HEK293T (cell line): Measurements from ENCODE around the gene ANKRD12.

ENCODE experiments used
- CTCF ChIA-PET: fragments of 350-600 bp; formaldehyde crosslinking; extraction: SDS; loops from one replicate; lab custom pipeline; 2021; ENCODE audit warnings: antibody characterized with exemption, inconsistent platforms; lab: Yijun Ruan, JAX
- POLR2A ChIA-PET: fragments of 350-600 bp; formaldehyde crosslinking; extraction: SDS; loops from one replicate; lab custom pipeline; 2020; ENCODE audit warnings: antibody characterized with exemption, inconsistent platforms; lab: Yijun Ruan, JAX
- DNase-seq: peaks from one replicate; pipeline ENCODE4 v3.0.0; 2012; ENCODE audit warnings: mixed read lengths; ENCODE audit errors: extremely low spot score
- ARNT ChIP-seq: fragments of 450-650 bp; IDR thresholded peaks from 2 replicates; pipeline ENCODE4 v1.6.1; 2017; ENCODE audit warnings: mild to moderate bottlenecking
- BHLHE40 ChIP-seq: fragments of 450-650 bp; IDR thresholded peaks from 2 replicates; pipeline ENCODE4 v1.6.1; 2016; ENCODE audit warnings: mild to moderate bottlenecking, moderate library complexity, borderline replicate concordance
- CTBP1 ChIP-seq: fragments of 450-650 bp; IDR thresholded peaks from 2 replicates; pipeline ENCODE4 v1.6.1; 2016; ENCODE audit warnings: borderline replicate concordance
- ELF4 ChIP-seq: fragments of 450-650 bp; IDR thresholded peaks from 2 replicates; pipeline ENCODE4 v1.6.1; 2017; ENCODE audit warnings: antibody characterized with exemption
- FOXA1 ChIP-seq: fragments of 450-650 bp; IDR thresholded peaks from 2 replicates; pipeline ENCODE4 v1.6.1; 2016; ENCODE audit warnings: mild to moderate bottlenecking
- FOXK2 ChIP-seq: fragments of 450-650 bp; IDR thresholded peaks from 2 replicates; pipeline ENCODE4 v1.6.1; 2016; ENCODE audit warnings: mild to moderate bottlenecking
- FOXM1 ChIP-seq: fragments of 450-650 bp; IDR thresholded peaks from 2 replicates; pipeline ENCODE4 v1.6.1; 2017; ENCODE audit warnings: mild to moderate bottlenecking, borderline replicate concordance
- HDGF ChIP-seq: fragments of 450-650 bp; IDR thresholded peaks from 2 replicates; pipeline ENCODE4 v1.6.1; 2017; ENCODE audit warnings: antibody characterized with exemption, borderline replicate concordance
- L3MBTL2 ChIP-seq: fragments of 450-650 bp; conservative IDR thresholded peaks from 2 replicates; pipeline ENCODE4 v1.6.1; 2016; ENCODE audit warnings: mild to moderate bottlenecking
- LEF1 ChIP-seq: fragments of 450-650 bp; IDR thresholded peaks from 2 replicates; pipeline ENCODE4 v1.6.1; 2017; ENCODE audit warnings: mild to moderate bottlenecking, borderline replicate concordance
- NFRKB ChIP-seq: fragments of 450-650 bp; IDR thresholded peaks from 2 replicates; pipeline ENCODE4 v1.6.1; 2016; ENCODE audit warnings: mild to moderate bottlenecking, moderate library complexity
- PKNOX1 ChIP-seq: fragments of 450-650 bp; IDR thresholded peaks from 2 replicates; pipeline ENCODE4 v1.6.1; 2016
- SP1 ChIP-seq: fragments of 450-650 bp; IDR thresholded peaks from 2 replicates; pipeline ENCODE4 v1.6.1; 2017
- SUZ12 ChIP-seq: fragments of 450-650 bp; IDR thresholded peaks from 2 replicates; pipeline ENCODE4 v1.6.1; 2016; ENCODE audit warnings: mild to moderate bottlenecking
- TARDBP ChIP-seq: fragments of 450-650 bp; IDR thresholded peaks from 2 replicates; pipeline ENCODE4 v1.6.1; 2016
- ZNF384 ChIP-seq: fragments of 450-650 bp; IDR thresholded peaks from 2 replicates; pipeline ENCODE4 v1.6.1; 2016

ANKRD12 gene

DNA sequence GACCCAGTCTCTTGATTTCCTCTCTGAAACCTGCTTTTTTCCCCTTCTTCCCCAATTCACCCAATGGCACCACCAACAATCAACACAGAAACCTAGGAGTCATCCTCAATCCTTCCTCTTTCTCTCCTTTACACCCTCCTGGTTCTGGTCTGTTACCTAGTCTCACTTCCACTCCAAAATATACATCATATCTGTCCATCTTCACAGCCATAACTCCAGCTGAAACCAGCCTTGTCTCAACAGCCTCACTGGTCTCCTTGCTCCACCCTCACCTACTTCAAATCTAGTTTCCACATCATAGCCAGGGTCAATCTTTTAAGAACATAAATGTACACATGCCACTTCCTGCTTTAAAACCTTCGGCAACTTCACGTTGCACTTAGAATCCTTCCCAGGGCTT lies 186.2 kb downstream of the ANKRD12 start:
- ChIA-PET POLR2A (no interaction called here), CTCF (no interaction called here)
- DNase-seq, result no peak
- TF ChIP-seq ELF4 (no peak), HDGF (no peak), L3MBTL2 (no peak), LEF1 (no peak), FOXK2 (no peak), CTBP1 (no peak), ARNT (no peak), SP1 (no peak), PKNOX1 (no peak), NFRKB (no peak), SUZ12 (no peak), ZNF384 (no peak)

DNA sequence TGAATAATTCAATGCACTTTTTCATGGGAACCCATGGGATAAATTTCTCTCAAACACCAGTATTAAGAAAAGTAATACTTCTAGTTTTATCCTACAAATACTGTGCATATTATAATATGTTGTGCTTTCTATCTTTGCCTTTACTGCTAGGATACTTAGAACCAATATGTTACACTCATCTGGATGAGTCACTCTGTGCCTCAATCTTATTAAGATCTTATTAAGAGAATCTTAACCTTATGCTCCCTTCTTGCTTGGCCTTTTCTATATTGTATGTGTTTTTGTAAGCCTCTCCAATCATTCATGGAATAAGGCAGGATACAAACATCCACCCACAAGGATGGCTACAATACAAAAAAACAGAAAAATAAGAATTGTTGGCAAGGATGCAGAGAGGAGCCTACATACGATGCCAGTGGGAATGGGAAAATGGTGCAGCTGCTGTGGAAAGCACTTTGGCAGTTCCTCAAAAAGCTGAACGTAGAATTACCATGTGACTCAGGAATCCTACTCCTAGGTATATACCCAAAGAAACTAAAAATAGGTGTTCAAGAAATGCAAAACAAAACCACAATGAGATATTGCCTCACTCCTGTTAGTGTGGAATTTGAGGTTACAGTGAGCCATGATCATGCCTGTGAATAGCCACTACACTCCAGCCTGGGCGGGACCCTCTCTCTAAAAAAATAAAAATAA lies 187.3 kb downstream of the ANKRD12 start:
- DNase-seq, result no peak
- ChIA-PET POLR2A (no interaction called here), CTCF (no interaction called here)
- TF ChIP-seq L3MBTL2 (no peak), SUZ12 (no peak), TARDBP (no peak), PKNOX1 (no peak), FOXA1 (no peak), FOXK2 (no peak), FOXM1 (no peak), ZNF384 (no peak), NFRKB (no peak), CTBP1 (no peak), BHLHE40 (no peak), HDGF (no peak)

DNA sequence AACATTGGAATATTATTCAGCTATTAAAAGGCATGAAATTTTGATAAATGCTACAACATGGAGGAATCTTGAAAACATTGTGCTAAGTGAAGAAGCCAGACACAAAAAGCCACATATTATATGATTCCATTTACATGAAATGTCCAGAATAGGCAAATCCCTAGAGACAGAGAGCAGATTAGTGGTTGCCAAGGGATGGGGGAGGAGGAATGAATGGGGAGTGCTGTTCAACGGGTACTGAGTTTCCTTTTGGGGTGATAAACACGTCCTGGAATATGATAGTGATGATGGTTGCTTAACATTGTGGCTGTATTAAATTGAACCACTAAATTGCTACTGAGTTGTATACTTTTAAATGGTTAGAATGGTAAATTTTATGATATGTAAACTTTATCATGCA lies 189.1 kb downstream of the ANKRD12 start:
- no peak for TF ChIP-seq HDGF
- TF ChIP-seq SUZ12, result no peak
- no peak for DNase-seq
- POLR2A ChIA-PET, result no interaction called here
- CTCF ChIA-PET, result no interaction called here

GRCh38 chr18:9328776-9329175 lies 192.2 kb downstream of the ANKRD12 start:
- TF ChIP-seq SP1 (no peak), SUZ12 (no peak), CTBP1 (no peak), LEF1 (no peak), TARDBP (no peak), FOXK2 (no peak), L3MBTL2 (no peak), ARNT (no peak), FOXM1 (no peak), HDGF (no peak), BHLHE40 (no peak), ZNF384 (no peak), ELF4 (no peak), NFRKB (no peak), PKNOX1 (no peak)
- DNase-seq, result no peak
- POLR2A ChIA-PET, result no interaction called here
- CTCF ChIA-PET, result no interaction called here

DNA sequence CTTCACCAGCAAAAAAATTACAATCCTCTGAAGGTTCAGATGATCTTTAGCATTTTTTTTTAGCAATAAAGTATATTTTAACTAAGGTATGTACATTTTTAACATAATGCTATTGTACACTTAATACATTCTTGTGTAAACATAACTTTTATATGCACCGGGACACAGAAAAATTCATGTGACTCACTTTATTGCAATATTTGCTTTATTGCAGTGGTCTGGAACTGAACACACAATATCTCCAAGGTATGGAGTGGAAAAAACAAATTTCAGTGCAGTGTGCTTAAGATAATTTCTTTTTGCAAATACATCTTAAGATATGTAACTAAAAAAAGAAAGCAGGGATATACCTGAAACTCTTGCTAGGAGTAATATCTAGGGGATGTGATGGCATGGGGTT lies 192.9 kb downstream of the ANKRD12 start:
- CTCF ChIA-PET, result no interaction called here
- no peak for DNase-seq
- POLR2A ChIA-PET, result no interaction called here
- TF ChIP-seq ELF4, result no peak
- no peak for TF ChIP-seq TARDBP
- no peak for TF ChIP-seq CTBP1
- no peak for TF ChIP-seq ARNT
- TF ChIP-seq PKNOX1, result no peak
- TF ChIP-seq LEF1, result no peak
- no peak for TF ChIP-seq SP1
- no peak for TF ChIP-seq FOXA1
- TF ChIP-seq L3MBTL2, result no peak
- TF ChIP-seq SUZ12, result no peak
- no peak for TF ChIP-seq BHLHE40
- no peak for TF ChIP-seq NFRKB
- TF ChIP-seq ZNF384, result no peak

DNA sequence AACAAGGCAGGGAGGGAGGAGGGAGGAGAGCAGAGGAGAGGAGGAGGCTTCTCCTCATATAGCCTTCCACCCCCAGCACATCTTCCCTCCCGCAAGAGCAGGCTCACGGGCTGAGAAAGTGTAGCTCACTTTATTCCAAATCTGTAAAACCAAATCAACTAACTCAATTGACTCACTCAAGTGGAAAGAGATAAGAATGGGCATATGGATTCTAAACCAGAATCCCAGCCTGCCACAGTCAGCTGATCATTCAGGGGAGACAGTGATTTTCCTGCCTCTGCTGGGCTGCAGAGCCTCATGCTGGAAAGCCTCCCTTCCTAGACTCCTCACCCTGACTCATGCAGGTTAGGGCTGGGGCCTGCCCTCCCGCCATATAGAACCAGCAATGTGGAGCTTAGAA lies 193.8 kb downstream of the ANKRD12 start:
- TF ChIP-seq PKNOX1, result no peak
- no peak for TF ChIP-seq FOXM1
- no peak for TF ChIP-seq ELF4
- no peak for TF ChIP-seq HDGF
- no peak for TF ChIP-seq SP1
- TF ChIP-seq LEF1, result no peak
- TF ChIP-seq BHLHE40, result no peak
- no peak for TF ChIP-seq L3MBTL2
- TF ChIP-seq FOXK2, result no peak
- no peak for TF ChIP-seq NFRKB
- no peak for TF ChIP-seq ZNF384
- TF ChIP-seq SUZ12, result no peak
- TF ChIP-seq ARNT, result no peak
- TF ChIP-seq TARDBP, result no peak
- no peak for DNase-seq
- ChIA-PET POLR2A (no interaction called here), CTCF (interaction anchor here (0.6 kb wide), 1 partner anchor 17 kb away, joined by 3 read pairs; no protein-coding TSS in a partner anchor)
